GM12878 (cell line): ENCODE measurements around the gene AHNAK2. TPM values are rescaled to one million over a fixed set of nuclear protein-coding genes. Genes with fewer than 3 reads are reported as not detected.
"Not testable (repeated sequence)": the region's sequence is repeated elsewhere in the genome, so short reads cannot be mapped to it uniquely, and the experiment has no call there.

Experiments used
- ATAC-seq: fragments of 200-7000 bp; cut with Tn5 transposase; 3 replicates; pipeline ENCODE4 v1.9.1; 2020; ENCODE audit warnings: mild to moderate bottlenecking, moderate library complexity
- BruUV-seq: library from RNA; stranded (reverse); fragments of 400-500 nt; replicated peaks from 2 replicates; lab custom pipeline; 2021; lab: Mats Ljungman, UMichigan
- CTCF ChIA-PET: fragments of 300-600 bp; sonication (Branson Sonifier 250); formaldehyde crosslinking; extraction: SDS; loops from one replicate; lab custom pipeline; 2021; ENCODE audit warnings: inconsistent platforms; lab: Yijun Ruan, JAX
- POLR2A ChIA-PET: fragments of 350-600 bp; formaldehyde crosslinking; extraction: SDS; loops from one replicate; lab custom pipeline; 2021; ENCODE audit warnings: inconsistent platforms; lab: Charles Lee
- RAD21 ChIA-PET: fragments of 300-600 bp; sonication (Branson Sonifier 250); formaldehyde crosslinking; loops from one replicate; lab custom pipeline; 2023; ENCODE audit warnings: antibody characterized with exemption; ENCODE audit not compliant: unreplicated experiment; lab: Charles Lee
- SMC1A ChIA-PET: fragments of 300-600 bp; sonication (Branson Sonifier 250); formaldehyde crosslinking; loops from one replicate; lab custom pipeline; 2023; ENCODE audit not compliant: unreplicated experiment, uncharacterized antibody; lab: Charles Lee
- DNase-seq: peaks from one replicate; pipeline ENCODE4 v3.0.0-alpha.2; 2011; ENCODE audit warnings: low read depth, low spot score
- FAIRE-seq: peaks from 3 replicates; lab custom pipeline; 2011; peaks lifted over from hg19 to GRCh38; lab: Jason Lieb, UNC
- H2AFZ ChIP-seq: 2 replicates; pipeline ENCODE4 v1.6.0; 2011; ENCODE audit warnings: low read depth, low read length, control low read depth; ENCODE audit not compliant: control insufficient read depth
- H3K27ac ChIP-seq: 2 replicates; pipeline ENCODE4 v1.5.1; 2011; ENCODE audit warnings: control low read depth; ENCODE audit not compliant: control insufficient read depth, insufficient read depth
- H3K27me3 ChIP-seq, 2 experiments: replicated peaks in 1 of 2; 2 replicates each; pipeline versions ENCODE4 v1.6.0 to v1.6.1; 2011; ENCODE audit warnings: low read length in 1 of 2; ENCODE audit not compliant: control insufficient read depth in 2 of 2, insufficient read depth in 2 of 2
- H3K36me3 ChIP-seq, 2 experiments: 2 replicates each; pipeline ENCODE4 v1.5.1; 2011; ENCODE audit warnings: low read length in 1 of 2; ENCODE audit not compliant: control insufficient read depth in 2 of 2, insufficient read depth in 2 of 2
- H3K4me1 ChIP-seq: 2 replicates; pipeline ENCODE4 v1.6.1; 2011; ENCODE audit warnings: mild to moderate bottlenecking, low read length, moderate library complexity, mixed read lengths; ENCODE audit not compliant: control insufficient read depth, insufficient read depth
- H3K4me2 ChIP-seq: 2 replicates; pipeline ENCODE4 v1.6.0; 2011; ENCODE audit warnings: control low read depth; ENCODE audit not compliant: control insufficient read depth, insufficient read depth
- H3K4me3 ChIP-seq: fragments of 200-600 bp; sonication (generic); 2 replicates; pipeline ENCODE4 v1.5.1; 2016
- H3K79me2 ChIP-seq: 2 replicates; pipeline ENCODE4 v1.6.0; 2011; ENCODE audit warnings: low read length; ENCODE audit not compliant: control insufficient read depth, insufficient read depth
- H3K9ac ChIP-seq: 2 replicates; pipeline ENCODE4 v1.8.0; 2011; ENCODE audit warnings: low read length, control low read depth, mixed read lengths; ENCODE audit not compliant: control insufficient read depth, insufficient read depth
- H3K9me3 ChIP-seq: replicated peaks from 3 replicates; pipeline ENCODE4 v1.5.1; 2011; ENCODE audit warnings: mild to moderate bottlenecking, low read length; ENCODE audit not compliant: control insufficient read depth, insufficient read depth
- H4K20me1 ChIP-seq: 2 replicates; pipeline ENCODE4 v1.6.0; 2011; ENCODE audit not compliant: control insufficient read depth, insufficient read depth
- CREB1 ChIP-seq: IDR thresholded peaks from 2 replicates; pipeline ENCODE4 v1.6.1; 2012; ENCODE audit warnings: low read depth, mild to moderate bottlenecking, inconsistent platforms
- IRF5 ChIP-seq: fragments of 450-650 bp; IDR thresholded peaks from 2 replicates; pipeline ENCODE4 v1.6.1; 2017; ENCODE audit warnings: borderline replicate concordance
- WGBS: methylation state at CpG from one replicate; pipeline ENCODE4 v1.1.6; 2016; ENCODE audit warnings: low lambda C conversion rate; ENCODE audit not compliant: insufficient replicate concordance, insufficient coverage; ENCODE audit errors: missing lambda C conversion rate; 5-methylcytosine and 5-hydroxymethylcytosine counted together
- in situ Hi-C: fragments of 300-500 bp; cut with MboI; formaldehyde crosslinking; loops from 9 replicates; pipeline ENCODE4 v1.14.3; 2018; ENCODE audit warnings: mixed read lengths
- intact Hi-C: fragments of 100-400 bp; cut with micrococcal nuclease; formaldehyde crosslinking; loops from one replicate; pipeline ENCODE4 v1.14.2; 2022; ENCODE audit not compliant: unreplicated experiment
- polyA plus RNA-seq, 11 experiments: library from polyadenylated mRNA; depleted of rRNA in 4 of 11; unstranded in 6 of 11; stranded (reverse) in 5 of 11; fragments of >200 nt; fragmentation: Nextera tagmentation in 4 of 11; fragmentation: Illumina TruSeq in 1 of 11; extraction: Ambion mirVana in 4 of 11; extraction: Trizol in 1 of 11; gene quantifications; 1 replicate in 1 of 11; 2 replicates in 10 of 11; pipeline versions ENCODE4 v1.2.1 to v1.2.3, GENCODE V29; 2011 to 2016; ENCODE audit warnings: inconsistent platforms in 2 of 11, missing spikeins in 2 of 11, low read depth in 1 of 11
- total RNA-seq, 4 experiments: library from RNA; depleted of rRNA in 3 of 4; stranded (reverse); fragments of >200 nt in 3 of 4; fragmentation: Illumina TruSeq in 1 of 4; extraction: Trizol in 1 of 4; gene quantifications; 2 replicates each; pipeline versions ENCODE4 v1.2.1 to v1.2.3, GENCODE V29; 2013 to 2021

The AHNAK2 gene
- total and polyA plus RNA-seq, 10 of the 15 experiments (the other 5 are each of a cell fraction or from before 2014, with no cell fraction given): 0.03 to 0.10 TPM; not detected in 8

- SMC1A ChIA-PET: no interaction called here
- FAIRE-seq (no peak), DNase-seq (no peak), ATAC-seq (no peak)
- TF ChIP-seq IRF5: no peak
- no peak for TF ChIP-seq CREB1
- H3K4me1 ChIP-seq: no peaks in the 10 kb centered on the region
- H3K4me2 ChIP-seq: no peak overlapping the region
- RAD21 ChIA-PET: no interaction called here
- H2AFZ ChIP-seq: no peak overlapping the region
- no peaks in the 10 kb centered on the region for H3K36me3 ChIP-seq
- no peaks in the 10 kb centered on the region for H3K79me2 ChIP-seq
- no peaks in the 10 kb centered on the region for H3K27me3 ChIP-seq
- no TSS peak for BruUV-seq
- no peak overlapping the region for H3K9ac ChIP-seq
- 56% methylated on average over 17 of the region's 17 CpGs for WGBS
- CTCF ChIA-PET: no interaction called here
- H4K20me1 ChIP-seq: no peaks in the 10 kb centered on the region
- no peaks in the 10 kb centered on the region for H3K9me3 ChIP-seq
- in situ Hi-C loops (no loop called here), intact Hi-C loops (no loop called here)
- POLR2A ChIA-PET: no interaction called here
- no peak overlapping the region for H3K4me3 ChIP-seq
- H3K27ac ChIP-seq: no peak overlapping the region
These were observed 28.2 kb downstream of the AHNAK2 start for GRCh38 chr14:104950021-104950420.

GRCh38 chr14:104949406-104949955, 28.7 kb downstream of the AHNAK2 start:
- intact Hi-C loops, H3K4me1 ChIP-seq, CTCF ChIA-PET, BruUV-seq, H4K20me1 ChIP-seq, H3K4me2 ChIP-seq, H3K9me3 ChIP-seq, H3K9ac ChIP-seq, H3K4me3 ChIP-seq, POLR2A ChIA-PET, H3K36me3 ChIP-seq, H3K27me3 ChIP-seq, SMC1A ChIA-PET, ATAC-seq, DNase-seq, H3K79me2 ChIP-seq, H3K27ac ChIP-seq, in situ Hi-C loops, RAD21 ChIA-PET, FAIRE-seq, H2AFZ ChIP-seq: not testable (repeated sequence)
- 59% methylated on average over 24 of the region's 24 CpGs for WGBS
